Activated CD4-positive, alpha-beta T cell treated with anti-CD3 and anti-CD28 coated beads for 36 hours (primary cell): ENCODE results near the gene IL36B. TPM values are rescaled to one million over a fixed set of nuclear protein-coding genes. Genes with fewer than 3 reads are reported as not detected.

Experiments
- ATAC-seq: fragments of 200-7000 bp; cut with Tn5 transposase; one replicate; pipeline ENCODE4 v1.10.0; 2021; ENCODE audit warnings: mild to moderate bottlenecking, moderate library complexity
- CTCF ChIA-PET: fragments of 350-600 bp; sonication (Branson Sonifier 250); formaldehyde crosslinking; loops from one replicate; lab custom pipeline; 2021; ENCODE audit warnings: antibody characterized with exemption; lab: Charles Lee
- POLR2A ChIA-PET: fragments of 350-600 bp; sonication (Branson Sonifier 250); formaldehyde crosslinking; loops from one replicate; lab custom pipeline; 2021; ENCODE audit warnings: antibody characterized with exemption, inconsistent platforms; lab: Charles Lee
- DNase-seq: peaks from one replicate; pipeline ENCODE4 v3.0.0-alpha.2; 2020
- H3K27ac Mint-ChIP-seq: one replicate; pipeline ENCODE4 v1.8.0; 2021; ENCODE audit warnings: mixed read lengths
- H3K27me3 Mint-ChIP-seq: one replicate; pipeline ENCODE4 v1.8.0; 2021; ENCODE audit warnings: mixed read lengths
- H3K36me3 Mint-ChIP-seq: one replicate; pipeline ENCODE4 v1.8.0; 2021; ENCODE audit warnings: low read depth, mixed read lengths
- H3K4me1 Mint-ChIP-seq: one replicate; pipeline ENCODE4 v1.8.0; 2021; ENCODE audit warnings: mixed read lengths
- H3K4me3 Mint-ChIP-seq: one replicate; pipeline ENCODE4 v1.8.0; 2021; ENCODE audit warnings: mild to moderate bottlenecking, moderate library complexity, mixed read lengths
- H3K9me3 Mint-ChIP-seq: one replicate; pipeline ENCODE4 v1.8.0; 2021; ENCODE audit warnings: low read depth, mixed read lengths
- intact Hi-C, 2 experiments: fragments of 100-400 bp; cut with DNase I in 1 of 2; cut with micrococcal nuclease in 1 of 2; formaldehyde crosslinking; loops; one replicate each; pipeline versions ENCODE4 v1.14.2 to v1.15.1; 2022 to 2024; cut with DNase I, micrococcal nuclease
- total RNA-seq, 2 experiments: library from RNA; stranded (reverse); gene quantifications; one replicate each; pipeline ENCODE4 v1.2.3, GENCODE V29; 2021

IL36B gene
- total RNA-seq, 2 experiments from 2014 or later, result not detected

GRCh38 chr2:113028112-113028511 is 24.6 kb downstream of the IL36B start:
- ChIA-PET POLR2A (no interaction called here), CTCF (no interaction called here)
- Mint-ChIP-seq H3K36me3 (no peaks in the 10 kb centered on the region), H3K27ac (no peak overlapping the region), H3K4me1 (no peaks in the 10 kb centered on the region), H3K27me3 (peaks cover 5% of the 10 kb centered on the region), H3K9me3 (no peaks in the 10 kb centered on the region), H3K4me3 (no peak overlapping the region)
- intact Hi-C loops, result no loop called here
- no peak for DNase-seq
- no peak for ATAC-seq

- Mint-ChIP-seq H3K4me3 (no peak overlapping the region), H3K27ac (no peak overlapping the region), H3K36me3 (no peaks in the 10 kb centered on the region), H3K9me3 (no peaks in the 10 kb centered on the region), H3K4me1 (no peaks in the 10 kb centered on the region), H3K27me3 (peaks cover 5% of the 10 kb centered on the region)
- ChIA-PET CTCF (no interaction called here), POLR2A (no interaction called here)
- no peak for DNase-seq
- intact Hi-C loops, result no loop called here
- ATAC-seq, result no peak
Measured at GRCh38 chr2:113027691-113028090, 25.0 kb downstream of the IL36B start.

DNA sequence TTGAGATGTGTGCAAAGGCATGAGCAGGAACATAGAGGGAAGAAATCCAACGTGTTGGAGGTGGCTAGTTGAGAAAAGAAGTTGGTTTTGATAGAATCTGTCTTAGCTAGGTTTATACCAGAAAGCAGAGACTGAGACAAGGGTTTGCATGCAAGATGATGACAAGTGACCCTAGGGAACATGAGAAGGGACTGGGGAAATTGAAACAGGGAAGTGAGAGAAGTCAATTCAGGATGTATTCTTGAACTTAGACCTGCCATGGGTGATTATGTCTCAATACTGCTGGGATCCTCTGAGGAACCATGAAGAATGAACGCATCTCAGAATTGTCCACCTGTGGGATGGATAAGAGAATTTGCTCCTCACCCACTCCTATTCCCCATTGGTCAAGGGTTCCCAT is 26.9 kb downstream of the IL36B start:
- CTCF ChIA-PET, result interaction anchor here (0.6 kb wide), 1 partner anchor 19 kb away, joined by 4 read pairs; no protein-coding TSS in a partner anchor
- no peaks in the 10 kb centered on the region for H3K36me3 Mint-ChIP-seq
- H3K9me3 Mint-ChIP-seq, result no peaks in the 10 kb centered on the region
- ATAC-seq, result no peak
- POLR2A ChIA-PET, result no interaction called here
- no peak overlapping the region for H3K4me3 Mint-ChIP-seq
- no peak for DNase-seq
- intact Hi-C loops, result no loop called here
- H3K27ac Mint-ChIP-seq, result no peak overlapping the region
- H3K4me1 Mint-ChIP-seq, result no peaks in the 10 kb centered on the region
- H3K27me3 Mint-ChIP-seq, result peaks cover 5% of the 10 kb centered on the region

DNA sequence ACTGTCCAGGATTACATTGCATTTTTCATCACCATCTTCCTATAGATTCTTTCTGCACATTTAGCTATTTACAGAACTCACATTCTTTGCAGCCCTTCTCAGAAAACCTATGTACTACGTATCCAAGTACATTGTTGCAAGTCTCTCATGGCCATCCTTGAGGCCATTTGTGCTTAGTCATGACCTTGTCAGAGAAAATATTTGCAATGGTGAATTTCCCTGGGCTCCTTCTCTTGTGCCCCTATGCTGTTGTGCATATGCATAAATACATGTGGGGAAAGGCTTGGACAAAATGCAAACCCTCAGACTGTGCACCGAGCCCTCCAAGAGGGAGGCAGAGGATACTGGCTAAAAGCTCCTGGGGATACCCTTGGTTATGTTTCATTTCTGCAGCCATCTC is 27.9 kb downstream of the IL36B start:
- Mint-ChIP-seq H3K36me3 (no peaks in the 10 kb centered on the region), H3K27me3 (peaks cover 5% of the 10 kb centered on the region), H3K9me3 (no peaks in the 10 kb centered on the region), H3K27ac (no peak overlapping the region), H3K4me3 (no peak overlapping the region), H3K4me1 (no peaks in the 10 kb centered on the region)
- CTCF ChIA-PET, result no interaction called here
- POLR2A ChIA-PET, result no interaction called here
- intact Hi-C loops, result no loop called here
- ATAC-seq (no peak), DNase-seq (no peak)

DNA sequence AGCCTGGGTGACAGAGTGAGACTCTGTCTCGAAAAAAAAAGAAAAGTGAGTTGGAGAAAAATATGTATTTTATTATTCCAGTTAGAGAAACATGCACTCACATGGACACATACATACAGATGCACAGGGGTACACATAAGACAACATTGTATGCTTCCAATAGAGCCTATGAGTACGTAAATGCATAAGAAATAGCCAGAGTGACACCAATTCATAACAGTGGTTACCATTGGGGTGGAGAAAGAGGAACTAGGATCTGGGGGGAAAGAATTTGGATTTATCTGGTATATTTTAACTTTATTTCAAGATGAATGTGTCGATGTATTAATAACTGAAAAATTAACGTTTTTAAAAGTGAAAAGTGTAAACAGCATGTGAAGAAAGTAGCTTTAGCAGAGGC is 31.4 kb downstream of the IL36B start:
- POLR2A ChIA-PET, result no interaction called here
- no peaks in the 10 kb centered on the region for H3K36me3 Mint-ChIP-seq
- intact Hi-C loops, result no loop called here
- H3K4me1 Mint-ChIP-seq, result no peaks in the 10 kb centered on the region
- CTCF ChIA-PET, result interaction anchor here (0.6 to 1.4 kb wide), 3 partner anchors 11 to 176 kb away, joined by 3 read pairs; no protein-coding TSS in a partner anchor
- H3K4me3 Mint-ChIP-seq, result no peak overlapping the region
- peaks cover 10% of the 10 kb centered on the region for H3K9me3 Mint-ChIP-seq
- H3K27me3 Mint-ChIP-seq, result peaks cover 8% of the 10 kb centered on the region
- no peak for ATAC-seq
- no peak for DNase-seq
- no peak overlapping the region for H3K27ac Mint-ChIP-seq

GRCh38 chr2:113018509-113018908 is 34.2 kb downstream of the IL36B start:
- peaks cover 8% of the 10 kb centered on the region for H3K4me1 Mint-ChIP-seq
- ATAC-seq, result no peak

DNA sequence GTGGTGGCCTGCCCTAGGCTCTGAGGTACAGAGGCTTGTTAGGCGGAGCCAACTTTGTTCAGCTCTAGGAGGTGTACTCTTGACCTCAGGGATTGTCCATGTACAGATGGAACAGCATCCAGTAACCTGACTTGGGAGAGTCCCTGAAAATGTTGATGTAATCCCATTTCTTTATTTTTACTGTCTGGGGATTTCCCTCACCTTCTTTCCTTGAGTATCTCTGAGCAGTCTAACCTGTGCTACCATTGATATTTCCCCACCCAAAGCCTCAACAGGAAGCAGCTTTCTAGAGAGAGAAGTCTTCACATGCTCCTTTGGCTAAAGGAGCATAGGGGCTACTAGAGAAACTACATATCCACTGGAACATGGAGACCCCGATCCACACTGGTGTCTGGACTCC is 37.0 kb downstream of the IL36B start:
- Mint-ChIP-seq H3K4me3 (no peak overlapping the region), H3K27ac (no peak overlapping the region), H3K27me3 (peaks cover 8% of the 10 kb centered on the region), H3K4me1 (peaks cover 8% of the 10 kb centered on the region), H3K36me3 (no peaks in the 10 kb centered on the region), H3K9me3 (peaks cover 10% of the 10 kb centered on the region)
- DNase-seq (no peak), ATAC-seq (peak; percentile 30)
- ChIA-PET CTCF (no interaction called here), POLR2A (no interaction called here)
- intact Hi-C loops, result no loop called here

More at GRCh38 chr2:113018509-113018908, 34.2 kb downstream of the IL36B start:
- Mint-ChIP-seq H3K27me3 (peaks cover 8% of the 10 kb centered on the region), H3K27ac (no peak overlapping the region), H3K9me3 (peaks cover 10% of the 10 kb centered on the region), H3K36me3 (no peaks in the 10 kb centered on the region), H3K4me3 (no peak overlapping the region)
- intact Hi-C loops, result no loop called here
- DNase-seq, result no peak
- CTCF ChIA-PET, result interaction anchor here (1.1 kb wide), 1 partner anchor 77 kb away, joined by 4 read pairs; no protein-coding TSS in a partner anchor
- POLR2A ChIA-PET, result no interaction called here

- Mint-ChIP-seq H3K27me3 (peaks cover 8% of the 10 kb centered on the region), H3K36me3 (no peaks in the 10 kb centered on the region), H3K27ac (no peak overlapping the region), H3K4me3 (no peak overlapping the region), H3K4me1 (peaks cover 10% of the 10 kb centered on the region), H3K9me3 (peaks cover 10% of the 10 kb centered on the region)
- DNase-seq (no peak), ATAC-seq (no peak)
- intact Hi-C loops, result no loop called here
- ChIA-PET POLR2A (no interaction called here), CTCF (no interaction called here)
Measured at GRCh38 chr2:113015042-113015441, 37.6 kb downstream of the IL36B start.

DNA sequence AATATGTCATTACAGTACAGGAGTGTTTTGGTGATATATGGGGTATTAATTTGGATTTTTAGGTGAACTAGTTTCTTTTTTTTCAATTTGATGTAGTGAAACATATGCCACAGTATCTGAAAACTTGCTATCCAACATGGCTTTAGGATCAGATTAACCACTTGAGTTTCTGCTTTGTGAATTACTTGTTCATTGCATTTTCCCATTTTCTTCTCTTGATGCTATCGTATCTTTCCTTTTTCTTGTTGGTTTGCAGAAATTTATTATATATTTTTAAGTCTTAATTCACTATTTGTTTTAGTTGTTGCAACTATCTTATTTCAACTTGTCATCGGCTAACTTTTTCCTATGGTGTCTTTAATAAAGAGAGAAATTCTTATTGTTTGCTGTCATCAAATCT is 38.6 kb downstream of the IL36B start:
- POLR2A ChIA-PET, result no interaction called here
- no peak overlapping the region for H3K27ac Mint-ChIP-seq
- H3K27me3 Mint-ChIP-seq, result peaks cover 8% of the 10 kb centered on the region
- intact Hi-C loops, result no loop called here
- H3K4me1 Mint-ChIP-seq, result peaks cover 12% of the 10 kb centered on the region
- CTCF ChIA-PET, result interaction anchor here (0.8 kb wide), 1 partner anchor 264 kb away, joined by 3 read pairs; no protein-coding TSS in a partner anchor
- ATAC-seq, result no peak
- H3K36me3 Mint-ChIP-seq, result no peaks in the 10 kb centered on the region
- no peak overlapping the region for H3K4me3 Mint-ChIP-seq
- peaks cover 7% of the 10 kb centered on the region for H3K9me3 Mint-ChIP-seq
- DNase-seq, result no peak

DNA sequence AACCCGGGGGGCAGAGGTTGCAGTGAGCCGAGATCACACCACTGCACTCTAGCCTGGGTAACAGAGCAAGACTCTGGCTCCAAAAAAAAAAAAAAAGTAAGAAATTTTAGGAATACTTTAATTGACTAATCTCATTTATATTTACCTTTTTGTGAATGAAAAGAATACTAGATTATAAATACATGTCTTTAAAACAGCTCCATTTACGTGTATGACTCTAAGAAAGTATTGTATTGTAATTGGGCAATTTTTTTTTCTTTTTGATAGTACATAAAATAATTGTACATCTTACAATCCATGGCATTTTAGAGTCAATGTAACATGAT is 39.4 kb downstream of the IL36B start:
- ATAC-seq (no peak), DNase-seq (no peak)
- no peak overlapping the region for H3K27ac Mint-ChIP-seq
- intact Hi-C loops, result no loop called here
- peaks cover 12% of the 10 kb centered on the region for H3K4me1 Mint-ChIP-seq
- H3K9me3 Mint-ChIP-seq, result no peaks in the 10 kb centered on the region
- peaks cover under 1% of the 10 kb centered on the region for H3K27me3 Mint-ChIP-seq
- H3K4me3 Mint-ChIP-seq, result no peak overlapping the region
- ChIA-PET POLR2A (no interaction called here), CTCF (interaction anchor here (0.6 to 0.8 kb wide), 3 partner anchors 67 to 265 kb away, joined by 3 read pairs; no protein-coding TSS in a partner anchor)
- no peaks in the 10 kb centered on the region for H3K36me3 Mint-ChIP-seq

DNA sequence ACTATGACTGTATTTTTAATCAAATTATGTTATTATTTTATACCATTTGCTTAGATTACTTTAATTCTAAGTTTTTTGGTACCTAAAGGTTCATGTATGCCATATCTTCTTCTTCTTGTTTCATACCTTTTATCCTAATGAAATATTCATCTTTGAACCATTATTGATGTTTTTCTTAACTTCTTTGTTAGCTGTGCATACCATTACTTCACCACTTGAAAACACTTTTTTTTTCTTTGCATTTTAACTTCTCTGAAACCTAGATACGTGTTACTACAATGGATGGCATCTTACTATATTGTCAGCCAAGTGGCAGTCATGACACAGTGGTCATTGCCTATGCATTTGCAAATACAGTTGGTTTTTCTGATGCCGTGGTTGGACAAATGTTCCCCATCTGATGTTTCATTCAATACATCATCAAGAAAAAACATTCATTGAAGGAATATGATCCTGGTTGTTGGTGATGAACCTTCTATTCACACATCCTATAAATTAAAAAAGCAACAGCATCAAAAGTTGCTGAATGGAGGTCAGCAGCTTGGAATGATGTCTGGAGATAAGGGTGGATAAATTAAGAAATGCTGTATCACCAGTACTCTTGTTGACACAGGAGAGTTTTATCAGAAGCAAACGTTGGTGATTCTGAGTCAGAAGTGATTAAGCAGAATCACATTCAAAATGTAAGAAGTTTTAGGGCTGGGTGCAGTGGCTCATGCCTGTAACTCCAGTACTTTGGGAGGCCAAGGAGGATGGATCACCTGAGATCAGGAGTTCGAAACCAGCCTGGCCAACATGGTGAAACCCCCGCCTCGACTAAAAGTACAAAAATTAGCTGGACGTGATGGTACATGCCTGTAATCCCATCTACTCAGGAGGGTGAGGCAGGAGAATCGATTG is 40.0 kb downstream of the IL36B start:
- no peaks in the 10 kb centered on the region for H3K36me3 Mint-ChIP-seq
- no peaks in the 10 kb centered on the region for H3K27me3 Mint-ChIP-seq
- CTCF ChIA-PET, result interaction anchor here (0.6 to 0.7 kb wide), 2 partner anchors 68 to 128 kb away, joined by 3 read pairs; no protein-coding TSS in a partner anchor
- no peak for DNase-seq
- H3K4me3 Mint-ChIP-seq, result no peak overlapping the region
- peaks cover 12% of the 10 kb centered on the region for H3K4me1 Mint-ChIP-seq
- H3K27ac Mint-ChIP-seq, result no peak overlapping the region
- ATAC-seq, result no peak
- POLR2A ChIA-PET, result no interaction called here
- intact Hi-C loops, result no loop called here
- H3K9me3 Mint-ChIP-seq, result no peaks in the 10 kb centered on the region

GRCh38 chr2:113011108-113011507 is 41.6 kb downstream of the IL36B start:
- no peak overlapping the region for H3K27ac Mint-ChIP-seq
- no peaks in the 10 kb centered on the region for H3K9me3 Mint-ChIP-seq
- H3K4me1 Mint-ChIP-seq, result peaks cover 11% of the 10 kb centered on the region
- no peak overlapping the region for H3K4me3 Mint-ChIP-seq
- no peak for ATAC-seq
- ChIA-PET POLR2A (no interaction called here), CTCF (interaction anchor here (0.7 kb wide), 1 partner anchor 69 kb away, joined by 3 read pairs; no protein-coding TSS in a partner anchor)
- no peaks in the 10 kb centered on the region for H3K36me3 Mint-ChIP-seq
- DNase-seq, result no peak
- H3K27me3 Mint-ChIP-seq, result no peaks in the 10 kb centered on the region
- intact Hi-C loops, result no loop called here
